HepG2 (cell line): Measurements from ENCODE around the gene TRIAP1. TPM values are rescaled to one million over a fixed set of nuclear protein-coding genes. Genes with fewer than 3 reads are reported as not detected.
A peak's percentile ranks its signal among the peaks of the same experiment; 100 is the strongest.

Source experiments
- ARID4A ChIP-seq: sonication (generic); formaldehyde crosslinking; IDR thresholded peaks from 2 replicates; pipeline ENCODE4 v1.5.0; 2020; ENCODE audit warnings: mild to moderate bottlenecking, missing genetic modification reagents, borderline replicate concordance
- BCLAF1 ChIP-seq: fragments of 450-650 bp; IDR thresholded peaks from 2 replicates; pipeline ENCODE4 v1.6.1; 2017; ENCODE audit warnings: mild to moderate bottlenecking
- GRHL1 ChIP-seq: sonication (generic); formaldehyde crosslinking; conservative IDR thresholded peaks from 2 replicates; pipeline ENCODE4 v1.8.0; 2022; ENCODE audit warnings: missing genetic modification reagents
- KMT2A ChIP-seq: sonication (generic); formaldehyde crosslinking; IDR thresholded peaks from 2 replicates; pipeline ENCODE4 v1.4.0; 2020; ENCODE audit warnings: missing genetic modification reagents
- SETDB1 ChIP-seq: sonication (generic); formaldehyde crosslinking; IDR thresholded peaks from 2 replicates; pipeline ENCODE4 v1.5.1; 2020; ENCODE audit warnings: missing genetic modification reagents, mild to moderate bottlenecking, borderline replicate concordance
- TERF1 ChIP-seq: sonication (generic); formaldehyde crosslinking; IDR thresholded peaks from 2 replicates; pipeline ENCODE4 v1.8.0; 2022; ENCODE audit warnings: mild to moderate bottlenecking, missing genetic modification reagents, moderate library complexity
- UBTF ChIP-seq: sonication (generic); formaldehyde crosslinking; IDR thresholded peaks from 2 replicates; pipeline ENCODE4 v1.4.0; 2020; ENCODE audit warnings: mild to moderate bottlenecking, missing genetic modification reagents
- ZBTB33 ChIP-seq: sonication (generic); formaldehyde crosslinking; IDR thresholded peaks from 2 replicates; pipeline ENCODE4 v1.4.0; 2020; ENCODE audit warnings: missing genetic modification reagents
- ZNF512 ChIP-seq: sonication (generic); formaldehyde crosslinking; IDR thresholded peaks from 2 replicates; pipeline ENCODE4 v1.4.0; 2020; ENCODE audit warnings: mild to moderate bottlenecking, missing genetic modification reagents
- polyA plus RNA-seq, 8 experiments: library from polyadenylated mRNA; depleted of rRNA in 3 of 8; stranded (reverse) in 7 of 8; unstranded in 1 of 8; fragments of >200 nt; fragmentation: Illumina TruSeq in 4 of 8; extraction: Trizol in 4 of 8; gene quantifications; 2 replicates each; pipeline versions ENCODE4 v1.2.1 to v1.2.3, GENCODE V29; 2011 to 2016; ENCODE audit warnings: low read depth in 4 of 8, missing spikeins in 1 of 8, mixed read lengths in 1 of 8; ENCODE audit not compliant: insufficient read depth in 1 of 8
- total RNA-seq, 5 experiments: library from RNA; depleted of rRNA; stranded (reverse); fragments of >200 nt; fragmentation: Illumina TruSeq; extraction: Trizol; gene quantifications; 2 replicates each; pipeline ENCODE4 v1.2.3, GENCODE V29; 2016; ENCODE audit warnings: low read depth in 1 of 5

The TRIAP1 gene
- total and polyA plus RNA-seq, 2 of the 13 experiments (the other 11 are each of a cell fraction or from before 2014, with no cell fraction given), result 55.0 to 117 TPM

GRCh38 chr12:120445911-120446843, at the start of gene TRIAP1, which contains the start of gene GATC (continued):
- TF ChIP-seq BCLAF1 (no peak), TERF1 (CRISPR knock-in tag) (no peak; the same call in 1 of the 2 replicates), GRHL1 (CRISPR knock-in tag) (no peak), UBTF (CRISPR knock-in tag) (peak; percentile 94), ARID4A (CRISPR knock-in tag) (peak; percentile 99), ZBTB33 (CRISPR knock-in tag) (peak; percentile 63; the same call in 1 of the 2 replicates), ZNF512 (CRISPR knock-in tag) (peak; percentile 53), KMT2A (CRISPR knock-in tag) (peak; percentile 100), SETDB1 (CRISPR knock-in tag) (no peak)
